IPS-18c (cell line): ENCODE data around the gene ABI3BP.

Experiments
- H3K4me3 ChIP-seq: 2 replicates; pipeline ENCODE4 v1.7.0; 2013; ENCODE audit warnings: low read depth, mild to moderate bottlenecking, low read length, moderate library complexity; ENCODE audit not compliant: insufficient read depth
- H3K9me3 ChIP-seq: one replicate; pipeline ENCODE4 v1.6.1; 2013; ENCODE audit warnings: mild to moderate bottlenecking, low read length, moderate library complexity; ENCODE audit not compliant: control insufficient read depth, insufficient read depth

ABI3BP gene

DNA sequence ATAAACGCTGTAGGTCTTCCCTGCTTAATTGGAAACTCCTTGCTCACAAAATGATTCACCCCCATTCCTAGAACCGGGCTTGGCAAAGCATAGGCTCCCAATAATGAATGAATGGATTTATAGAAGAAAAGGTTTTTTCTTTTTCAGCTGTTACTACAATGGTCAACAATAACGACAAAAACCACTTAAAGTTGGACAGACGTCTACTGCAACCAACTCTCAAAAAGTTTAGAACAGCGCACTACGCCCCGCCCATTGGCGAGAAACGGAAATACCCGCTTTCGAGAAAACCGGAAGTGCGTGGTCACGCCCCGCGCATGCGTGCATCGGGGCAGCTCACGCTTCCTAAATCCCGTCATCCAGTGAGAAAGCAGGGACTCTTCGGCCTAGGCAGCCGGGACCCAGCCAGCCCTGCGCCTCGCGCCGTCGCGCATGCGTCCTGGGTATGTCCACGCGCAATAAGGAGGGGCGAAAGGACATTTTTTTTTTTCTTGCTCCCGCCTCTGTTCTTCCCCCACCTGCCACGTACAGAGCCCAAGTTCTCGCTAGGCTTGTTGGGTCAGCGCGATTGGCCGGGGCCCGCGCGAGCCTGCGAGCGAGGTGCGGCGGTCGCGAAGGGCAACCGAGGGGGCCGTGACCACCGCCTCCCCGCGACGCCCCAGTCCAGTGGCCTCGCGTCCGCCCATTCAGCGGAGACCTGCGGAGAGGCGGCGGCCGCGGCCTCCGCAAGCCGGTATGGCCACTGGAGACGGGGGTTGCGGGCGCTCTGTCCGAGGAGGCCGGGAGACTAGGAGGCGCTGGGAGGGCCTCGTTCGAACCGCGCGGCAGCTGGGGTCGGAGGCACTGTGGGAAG lies 284.0 kb downstream of the ABI3BP start, which contains the start of gene TFG:
Gene TFG (plus strand): TSS at position 506 of the 853 bp plus-strand sequence. CDS start 4,192 bp downstream, outside the sequence.
- peaks cover 2% of the 10 kb centered on the region for H3K9me3 ChIP-seq

DNA sequence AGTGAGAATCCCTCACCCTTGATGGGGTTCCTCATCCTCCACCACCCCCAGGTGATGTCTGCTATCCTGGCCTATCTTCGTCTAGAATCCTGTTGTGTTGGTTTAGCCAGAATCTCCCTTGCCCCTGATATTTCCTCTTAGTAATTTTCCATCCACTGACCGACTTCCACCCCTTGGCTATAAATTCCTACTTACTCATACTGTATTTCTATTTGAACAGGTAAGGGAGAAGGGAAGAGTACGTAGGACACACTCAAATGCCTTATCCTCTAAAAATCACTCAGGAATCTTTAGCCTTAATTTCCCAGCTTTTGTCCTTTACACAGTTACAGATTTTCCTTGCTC lies 284.6 kb downstream of the ABI3BP start:
- peaks cover 4% of the 10 kb centered on the region for H3K9me3 ChIP-seq
- peak overlapping the region; percentile 40; the same call in 1 of the 2 replicates for H3K4me3 ChIP-seq

More for the DNA sequence above, 284.0 kb downstream of the ABI3BP start, which contains the start of gene TFG:
- peak within 1 kb of the TSS; percentile 86 for H3K4me3 ChIP-seq

DNA sequence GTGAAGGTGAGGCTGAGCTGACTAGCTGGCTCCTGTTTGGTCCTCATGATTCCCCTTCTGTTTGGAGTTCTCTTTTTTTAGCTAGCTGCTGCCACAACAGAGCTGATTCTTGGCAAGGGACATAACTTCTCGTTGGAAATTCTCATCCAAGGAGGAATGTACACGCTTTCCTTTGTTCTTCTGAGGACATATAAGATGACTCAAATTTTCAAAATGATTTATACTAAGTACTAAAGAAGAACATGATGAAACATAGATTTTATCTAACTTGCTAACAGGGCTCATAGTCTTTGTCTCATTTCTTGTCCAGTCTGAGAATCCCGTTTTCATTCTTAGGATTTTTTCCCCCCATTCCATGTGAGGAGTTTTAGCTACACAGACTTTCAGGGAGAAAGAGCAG lies 286.9 kb downstream of the ABI3BP start:
- Histone ChIP-seq H3K9me3 (peaks cover 4% of the 10 kb centered on the region), H3K4me3 (no peak overlapping the region)

DNA sequence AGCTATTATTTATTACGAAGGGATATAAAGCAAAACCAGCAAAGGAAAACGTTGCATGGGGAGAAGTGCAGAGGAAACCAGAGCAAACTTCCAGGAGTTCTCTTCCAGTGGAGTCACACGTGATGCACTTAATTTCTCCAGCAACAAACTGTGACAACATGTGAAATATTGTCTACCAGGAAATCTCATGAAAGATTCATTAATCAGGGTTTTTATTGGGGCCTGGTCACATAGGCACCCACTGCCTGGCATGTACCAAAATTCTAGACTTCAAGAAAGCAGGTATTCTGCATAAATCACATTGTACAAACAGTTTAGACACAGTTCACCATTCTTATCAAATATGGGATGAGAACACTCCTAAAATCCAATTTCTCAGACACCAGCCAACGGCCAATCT lies 289.4 kb downstream of the ABI3BP start:
- peaks cover 4% of the 10 kb centered on the region for H3K9me3 ChIP-seq
- no peak overlapping the region for H3K4me3 ChIP-seq

DNA sequence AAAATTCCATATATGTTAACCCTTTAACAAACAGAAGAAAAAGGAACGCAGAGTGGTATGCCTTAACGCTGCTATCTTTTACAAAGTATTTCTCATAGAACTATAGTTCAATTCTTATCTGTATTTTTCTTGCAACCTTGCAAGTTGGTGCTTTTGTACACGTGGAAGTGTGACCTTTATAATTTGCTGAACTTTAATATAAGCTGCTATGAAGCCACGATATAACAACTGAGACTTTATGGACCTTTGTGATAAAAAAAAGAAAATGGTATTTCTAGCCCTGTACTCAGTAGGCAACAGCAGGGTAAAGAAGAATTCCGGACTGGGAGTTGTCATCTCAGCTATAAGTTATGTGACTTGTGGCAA lies 290.3 kb downstream of the ABI3BP start:
- Histone ChIP-seq H3K4me3 (no peak overlapping the region), H3K9me3 (peaks cover 4% of the 10 kb centered on the region)

DNA sequence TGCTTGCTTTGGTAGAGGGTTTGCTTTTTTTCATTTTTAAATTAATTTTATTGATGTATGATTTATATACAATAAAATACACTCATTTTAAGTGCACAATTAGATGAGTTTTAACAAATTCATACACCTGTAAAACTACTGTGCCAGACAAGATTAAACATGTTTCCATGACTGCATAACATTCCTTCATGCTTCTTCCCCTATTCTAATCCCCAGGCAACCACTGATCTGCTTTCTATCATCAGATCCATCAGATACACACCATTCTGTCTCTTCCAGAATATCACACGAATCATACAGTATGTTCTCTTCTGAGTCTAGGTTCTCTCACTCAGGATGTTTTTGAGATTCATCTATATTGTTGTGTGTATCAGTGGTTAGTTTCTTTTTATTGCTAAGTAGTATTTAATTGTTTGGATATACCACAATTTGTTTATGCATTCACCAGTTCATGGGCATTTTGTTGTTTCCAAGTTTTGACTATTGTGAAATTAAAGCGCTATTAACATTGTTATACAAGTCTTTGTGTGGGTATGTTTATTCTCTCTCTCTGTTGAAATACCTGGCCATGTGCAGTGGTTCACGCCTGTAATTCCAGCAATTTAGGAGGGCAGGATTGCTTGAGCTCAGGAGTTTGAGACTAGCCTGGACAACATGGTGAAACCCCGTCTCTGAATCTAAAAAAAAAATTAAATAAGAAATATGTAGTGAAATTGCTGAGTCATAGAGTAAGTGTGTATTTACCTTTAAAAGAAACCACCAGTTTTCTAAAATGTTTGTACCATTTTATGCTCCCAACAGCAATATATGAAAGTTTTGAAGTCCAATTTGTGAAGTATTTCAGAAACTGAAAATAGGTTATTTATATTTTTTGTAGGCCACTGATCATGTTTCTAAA lies 290.9 kb downstream of the ABI3BP start:
- H3K9me3 ChIP-seq, result peaks cover 4% of the 10 kb centered on the region
- H3K4me3 ChIP-seq, result no peak overlapping the region

DNA sequence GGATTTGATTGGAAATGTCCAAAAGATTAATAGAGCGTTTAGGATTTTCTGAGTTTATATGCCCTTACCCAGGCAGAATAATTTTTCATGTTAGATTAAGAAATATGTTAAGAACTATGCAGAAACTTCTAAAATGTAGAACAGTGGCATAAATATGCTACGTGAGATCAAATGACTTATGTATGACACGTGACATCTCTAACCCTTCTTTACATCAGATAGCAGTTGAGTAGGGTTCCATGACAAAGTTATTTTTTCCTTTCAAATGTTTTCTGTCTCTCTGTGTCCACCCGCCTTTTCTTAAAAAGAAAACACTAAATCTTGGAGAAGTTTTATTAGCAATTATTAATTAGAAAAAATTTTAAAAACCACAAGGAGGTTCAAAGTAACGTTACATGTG lies 292.5 kb downstream of the ABI3BP start:
- no peak overlapping the region for H3K4me3 ChIP-seq

More for the DNA sequence above, 292.5 kb downstream of the ABI3BP start:
- peaks cover 2% of the 10 kb centered on the region for H3K9me3 ChIP-seq
